ENCODE data around the gene VOPP1.

Gene VOPP1

GRCh38 chr7:55521512-55521911 is 50.8 kb downstream of the VOPP1 start:
- Histone ChIP-seq H3K4ac (ENCODE audit: low read depth in 1 of 2, low read length in 2 of 2) (no peak overlapping the region), H2BK12ac (ENCODE audit: low read length in 2 of 2) (no peak overlapping the region), H3K9me3 (ENCODE audit: control insufficient read depth, low read length) (no peaks in the 10 kb centered on the region), H3K9ac (ENCODE audit: low read length) (no peak overlapping the region), H2AFZ (ENCODE audit: low read depth, low read length) (no peak overlapping the region), H3K14ac (ENCODE audit: low read length in 2 of 2) (no peak overlapping the region), H3K27me3 (ENCODE audit: control insufficient read depth in 1 of 2, insufficient read depth in 1 of 2, low read length in 2 of 2) (no peaks in the 10 kb centered on the region), H3K4me3 (ENCODE audit: insufficient read depth in 1 of 2, low read depth in 1 of 2, low read length in 2 of 2) (no peak overlapping the region), H4K8ac (ENCODE audit: low read length) (peak overlapping the region; percentile 66), H2BK120ac (ENCODE audit: low read depth, low read length) (no peak overlapping the region), H3K4me1 (ENCODE audit: control insufficient read depth, insufficient read depth, low read depth, low read length) (peaks cover 37% of the 10 kb centered on the region), H3K4me2 (ENCODE audit: low read length, poor library complexity, severe bottlenecking) (no peak overlapping the region), H4K91ac (ENCODE audit: low read length) (no peak overlapping the region), H2BK5ac (ENCODE audit: low read depth, low read length, poor library complexity, severe bottlenecking) (no peak overlapping the region), H3K27ac (ENCODE audit: low read length, poor library complexity, severe bottlenecking) (no peak overlapping the region), H3K36me3 (ENCODE audit: control insufficient read depth in 1 of 2, insufficient read depth in 2 of 2, low read depth in 1 of 2, low read length in 2 of 2) (peaks cover 21 to 38% of the 10 kb centered on the region in 2 experiments), H3K23ac (ENCODE audit: low read length in 2 of 2) (no peak overlapping the region), H3K79me1 (replicated peaks; ENCODE audit: low read length, poor library complexity, severe bottlenecking) (peaks cover 32% of the 10 kb centered on the region), H2BK15ac (ENCODE audit: low read depth, poor library complexity, severe bottlenecking) (no peak overlapping the region), H3K18ac (ENCODE audit: low read depth in 1 of 2, low read length in 2 of 2) (no peak overlapping the region), H2AK5ac (ENCODE audit: low read length, severe bottlenecking) (no peak overlapping the region)
- WGBS: 87% methylated on average over 9 of the region's 9 CpGs
- DNase-seq: no peak

GRCh38 chr7:55520426-55521140 is 51.7 kb downstream of the VOPP1 start:
- H3K9ac ChIP-seq (ENCODE audit: low read length): no peak overlapping the region
- no peak overlapping the region for H3K23ac ChIP-seq (ENCODE audit: low read length in 2 of 2)
- no peak overlapping the region for H3K27ac ChIP-seq (ENCODE audit: low read length, poor library complexity, severe bottlenecking)
- H2BK5ac ChIP-seq (ENCODE audit: low read depth, low read length, poor library complexity, severe bottlenecking): no peak overlapping the region
- H2BK12ac ChIP-seq (ENCODE audit: low read length in 2 of 2): no peak overlapping the region
- no peak overlapping the region for H3K4ac ChIP-seq (ENCODE audit: low read depth in 1 of 2, low read length in 2 of 2)
- H3K27me3 ChIP-seq (ENCODE audit: control insufficient read depth in 1 of 2, insufficient read depth in 1 of 2, low read length in 2 of 2): no peaks in the 10 kb centered on the region
- H3K4me1 ChIP-seq (ENCODE audit: control insufficient read depth, insufficient read depth, low read depth, low read length): peaks cover 41% of the 10 kb centered on the region
- peaks cover 39% of the 10 kb centered on the region for H3K79me1 ChIP-seq (replicated peaks; ENCODE audit: low read length, poor library complexity, severe bottlenecking)
- no peaks in the 10 kb centered on the region for H3K9me3 ChIP-seq (ENCODE audit: control insufficient read depth, low read length)
- 96% methylated on average over 11 of the region's 13 CpGs for WGBS
- no peak overlapping the region for H2AFZ ChIP-seq (ENCODE audit: low read depth, low read length)
- H4K8ac ChIP-seq (ENCODE audit: low read length): no peak overlapping the region
- H4K91ac ChIP-seq (ENCODE audit: low read length): no peak overlapping the region
- H3K36me3 ChIP-seq (ENCODE audit: control insufficient read depth in 1 of 2, insufficient read depth in 2 of 2, low read depth in 1 of 2, low read length in 2 of 2): peaks cover 25 to 44% of the 10 kb centered on the region in 2 experiments
- no peak overlapping the region for H2BK120ac ChIP-seq (ENCODE audit: low read depth, low read length)
- DNase-seq: no peak
- no peak overlapping the region for H3K4me2 ChIP-seq (ENCODE audit: low read length, poor library complexity, severe bottlenecking)
- H2AK5ac ChIP-seq (ENCODE audit: low read length, severe bottlenecking): no peak overlapping the region
- H3K14ac ChIP-seq (ENCODE audit: low read length in 2 of 2): no peak overlapping the region
- H3K18ac ChIP-seq (ENCODE audit: low read depth in 1 of 2, low read length in 2 of 2): no peak overlapping the region
- no peak overlapping the region for H3K4me3 ChIP-seq (ENCODE audit: insufficient read depth in 1 of 2, low read depth in 1 of 2, low read length in 2 of 2)
- no peak overlapping the region for H2BK15ac ChIP-seq (ENCODE audit: low read depth, poor library complexity, severe bottlenecking)

GRCh38 chr7:55518836-55519235 is 53.5 kb downstream of the VOPP1 start:
- WGBS: over 99% methylated on average over 8 of the region's 8 CpGs

GRCh38 chr7:55517936-55518689 is 54.2 kb downstream of the VOPP1 start:
- Histone ChIP-seq H4K8ac (ENCODE audit: low read length) (no peak overlapping the region), H3K4me3 (ENCODE audit: insufficient read depth in 1 of 2, low read depth in 1 of 2, low read length in 2 of 2) (no peak overlapping the region), H2BK120ac (ENCODE audit: low read depth, low read length) (no peak overlapping the region), H2BK15ac (ENCODE audit: low read depth, poor library complexity, severe bottlenecking) (no peak overlapping the region), H3K27me3 (ENCODE audit: control insufficient read depth in 1 of 2, insufficient read depth in 1 of 2, low read length in 2 of 2) (no peaks in the 10 kb centered on the region), H2AK5ac (ENCODE audit: low read length, severe bottlenecking) (peak overlapping the region; percentile 77), H2AFZ (ENCODE audit: low read depth, low read length) (no peak overlapping the region), H3K18ac (ENCODE audit: low read depth in 1 of 2, low read length in 2 of 2) (no peak overlapping the region), H4K91ac (ENCODE audit: low read length) (no peak overlapping the region), H3K4me2 (ENCODE audit: low read length, poor library complexity, severe bottlenecking) (no peak overlapping the region), H3K27ac (ENCODE audit: low read length, poor library complexity, severe bottlenecking) (peak overlapping the region; percentile 37), H3K4me1 (ENCODE audit: control insufficient read depth, insufficient read depth, low read depth, low read length) (peaks cover 35% of the 10 kb centered on the region), H3K4ac (ENCODE audit: low read depth in 1 of 2, low read length in 2 of 2) (no peak overlapping the region), H3K79me1 (replicated peaks; ENCODE audit: low read length, poor library complexity, severe bottlenecking) (peaks cover 52% of the 10 kb centered on the region), H3K9ac (ENCODE audit: low read length) (no peak overlapping the region), H2BK12ac (ENCODE audit: low read length in 2 of 2) (no peak overlapping the region), H3K14ac (ENCODE audit: low read length in 2 of 2) (no peak overlapping the region), H3K36me3 (ENCODE audit: control insufficient read depth in 1 of 2, insufficient read depth in 2 of 2, low read depth in 1 of 2, low read length in 2 of 2) (peaks cover 43 to 68% of the 10 kb centered on the region in 2 experiments), H3K23ac (ENCODE audit: low read length in 2 of 2) (no peak overlapping the region), H2BK5ac (ENCODE audit: low read depth, low read length, poor library complexity, severe bottlenecking) (no peak overlapping the region), H3K9me3 (ENCODE audit: control insufficient read depth, low read length) (no peaks in the 10 kb centered on the region)
- no peak for DNase-seq
- WGBS: 95% methylated on average over 15 of the region's 15 CpGs

More at GRCh38 chr7:55518836-55519235, 53.5 kb downstream of the VOPP1 start:
- H3K79me1 ChIP-seq (replicated peaks; ENCODE audit: low read length, poor library complexity, severe bottlenecking): peaks cover 49% of the 10 kb centered on the region
- no peak overlapping the region for H3K14ac ChIP-seq (ENCODE audit: low read length in 2 of 2)
- DNase-seq: no peak
- H2AFZ ChIP-seq (ENCODE audit: low read depth, low read length): no peak overlapping the region
- no peak overlapping the region for H3K18ac ChIP-seq (ENCODE audit: low read depth in 1 of 2, low read length in 2 of 2)
- H3K9me3 ChIP-seq (ENCODE audit: control insufficient read depth, low read length): no peaks in the 10 kb centered on the region
- H3K27me3 ChIP-seq (ENCODE audit: control insufficient read depth in 1 of 2, insufficient read depth in 1 of 2, low read length in 2 of 2): no peaks in the 10 kb centered on the region
- H2BK120ac ChIP-seq (ENCODE audit: low read depth, low read length): no peak overlapping the region
- H4K8ac ChIP-seq (ENCODE audit: low read length): no peak overlapping the region
- no peak overlapping the region for H3K23ac ChIP-seq (ENCODE audit: low read length in 2 of 2)
- H3K4me3 ChIP-seq (ENCODE audit: insufficient read depth in 1 of 2, low read depth in 1 of 2, low read length in 2 of 2): no peak overlapping the region
- H2BK12ac ChIP-seq (ENCODE audit: low read length in 2 of 2): no peak overlapping the region
- no peak overlapping the region for H2AK5ac ChIP-seq (ENCODE audit: low read length, severe bottlenecking)
- no peak overlapping the region for H3K9ac ChIP-seq (ENCODE audit: low read length)
- peaks cover 37% of the 10 kb centered on the region for H3K4me1 ChIP-seq (ENCODE audit: control insufficient read depth, insufficient read depth, low read depth, low read length)
- peak overlapping the region; percentile 36 for H3K27ac ChIP-seq (ENCODE audit: low read length, poor library complexity, severe bottlenecking)
- no peak overlapping the region for H3K4ac ChIP-seq (ENCODE audit: low read depth in 1 of 2, low read length in 2 of 2)
- H2BK5ac ChIP-seq (ENCODE audit: low read depth, low read length, poor library complexity, severe bottlenecking): no peak overlapping the region
- H3K36me3 ChIP-seq (ENCODE audit: control insufficient read depth in 1 of 2, insufficient read depth in 2 of 2, low read depth in 1 of 2, low read length in 2 of 2): peaks cover 42 to 61% of the 10 kb centered on the region in 2 experiments
- H2BK15ac ChIP-seq (ENCODE audit: low read depth, poor library complexity, severe bottlenecking): no peak overlapping the region
- no peak overlapping the region for H3K4me2 ChIP-seq (ENCODE audit: low read length, poor library complexity, severe bottlenecking)
- no peak overlapping the region for H4K91ac ChIP-seq (ENCODE audit: low read length)
